GM20000 (cell line): ENCODE data around the gene LAMTOR4.
"Not testable (repeated sequence)": the region's sequence is repeated elsewhere in the genome, so short reads cannot be mapped to it uniquely, and the experiment has no call there.

Experiments
- DNase-seq: peaks from one replicate; pipeline ENCODE4 v3.0.0; 2012; ENCODE audit warnings: low spot score
- CTCF ChIP-seq: IDR thresholded peaks from 2 replicates; pipeline ENCODE4 v1.5.1; 2012; ENCODE audit warnings: mild to moderate bottlenecking, control low read depth; ENCODE audit errors: extremely low read depth, missing control alignments

The LAMTOR4 gene

GRCh38 chr7:100124301-100125230 lies 24.2 kb upstream of the LAMTOR4 start:
- DNase-seq, result no peak
- no peak for TF ChIP-seq CTCF

GRCh38 chr7:100126239-100126930 lies 22.3 kb upstream of the LAMTOR4 start:
- DNase-seq, result no peak

GRCh38 chr7:100126931-100127865 lies 21.5 kb upstream of the LAMTOR4 start, which contains the start of gene MBLAC1:
Gene MBLAC1 (plus strand): TSS chr7:100126967. CDS start chr7:100127396, 429 bp downstream.
- peak; percentile 93 for DNase-seq
- no peak for TF ChIP-seq CTCF

More at GRCh38 chr7:100126239-100126930, 22.3 kb upstream of the LAMTOR4 start:
- no peak for TF ChIP-seq CTCF

- DNase-seq, result peak; percentile 45
- no peak for TF ChIP-seq CTCF
Observed at GRCh38 chr7:100127866-100128636, 20.7 kb upstream of the LAMTOR4 start.

- no peak for DNase-seq
- TF ChIP-seq CTCF, result no peak
Observed at GRCh38 chr7:100128637-100128963, 20.1 kb upstream of the LAMTOR4 start.

GRCh38 chr7:100130220-100130607 lies 18.5 kb upstream of the LAMTOR4 start:
- not testable (repeated sequence) for DNase-seq
